ENCODE measurements around the gene GPBP1L1.

Gene GPBP1L1

DNA sequence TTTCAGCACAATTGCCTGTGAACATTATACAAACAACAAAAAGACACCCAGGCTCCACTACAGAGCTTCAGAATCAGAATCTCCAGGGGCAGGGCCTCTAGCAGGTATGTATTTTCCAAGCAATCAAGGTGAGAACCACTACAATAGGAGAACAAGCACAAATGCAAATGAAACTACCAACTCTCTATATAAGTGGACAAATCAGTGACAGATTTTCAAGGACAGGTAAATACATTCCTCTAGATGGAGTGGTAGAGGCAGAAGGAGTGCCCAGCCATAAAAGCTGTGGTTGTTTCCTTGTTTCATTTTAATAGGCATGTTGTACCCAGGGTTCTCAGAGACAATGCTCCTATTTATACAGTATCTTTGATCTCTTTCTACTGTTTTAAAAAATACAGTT, 42.4 kb downstream of the GPBP1L1 start:
- H3K4me3 ChIP-seq (ENCODE audit: control insufficient read depth in 1 of 7, extremely low read depth in 1 of 7, insufficient read depth in 4 of 7, low read depth in 2 of 7, low read length in 6 of 7) = no peak overlapping the region
- peak overlapping the region in 1 of 2 experiments; percentile 17 for H3K27ac ChIP-seq (ENCODE audit: insufficient read depth in 1 of 2, low read depth in 1 of 2, low read length in 2 of 2, poor library complexity in 1 of 2, severe bottlenecking in 2 of 2)
- peaks cover 22 to 70% (median 46%) of the 10 kb centered on the region in 4 experiments for H3K36me3 ChIP-seq (ENCODE audit: control insufficient read depth in 4 of 4, insufficient read depth in 4 of 4, low read length in 3 of 4)
- no peaks in the 10 kb centered on the region for H3K9me3 ChIP-seq (ENCODE audit: control extremely low read depth in 1 of 5, control insufficient read depth in 4 of 5, insufficient read depth in 2 of 5, low read depth in 1 of 5, low read length in 4 of 5)
- peaks cover 0 to 9% (median 4%) of the 10 kb centered on the region in 4 experiments for H3K4me1 ChIP-seq (ENCODE audit: control extremely low read depth in 1 of 4, control insufficient read depth in 4 of 4, insufficient read depth in 4 of 4, low read length in 3 of 4)
- no peak for DNase-seq
- ChIA-PET POLR2A (interaction anchor here (0.6 kb wide), 2 partner anchors 447 to 1072 kb away, joined by 4 to 5 read pairs; no protein-coding TSS in a partner anchor), CTCF (interaction anchor here (0.6 kb wide), 2 partner anchors 47 to 1934 kb away, joined by 3 read pairs; no protein-coding TSS in a partner anchor)
- H3K27me3 ChIP-seq (replicated peaks in 2 of 5; ENCODE audit: control insufficient read depth in 4 of 5, insufficient read depth in 5 of 5, low read length in 4 of 5) = no peaks in the 10 kb centered on the region

DNA sequence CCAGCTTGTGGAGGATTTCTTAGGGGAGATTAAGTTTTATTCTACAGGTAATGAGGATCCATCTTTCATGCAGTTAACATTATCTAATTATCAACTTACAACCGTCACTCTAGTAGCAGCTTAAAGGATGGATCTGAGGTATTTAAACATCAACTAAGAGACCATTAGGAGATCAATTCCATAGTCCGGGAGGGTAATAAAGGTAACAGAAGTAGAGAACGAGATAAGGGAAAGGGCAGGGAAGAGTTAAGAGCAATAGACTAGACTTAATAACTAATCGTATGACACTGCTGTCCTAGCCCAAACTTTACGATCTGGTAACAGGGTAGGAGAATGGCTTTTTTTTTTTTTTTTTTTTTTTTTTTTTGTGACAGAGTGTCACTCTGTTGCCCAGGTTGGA, 43.0 kb downstream of the GPBP1L1 start:
- CTCF ChIA-PET = interaction anchor here (0.6 kb wide), 1 partner anchor 1934 kb away, joined by 3 read pairs; no protein-coding TSS in a partner anchor
- Histone ChIP-seq H3K4me1 (ENCODE audit: control extremely low read depth in 1 of 4, control insufficient read depth in 4 of 4, insufficient read depth in 4 of 4, low read length in 3 of 4) (peaks cover 0 to 9% (median 4%) of the 10 kb centered on the region in 4 experiments), H3K4me3 (ENCODE audit: control insufficient read depth in 1 of 7, extremely low read depth in 1 of 7, insufficient read depth in 4 of 7, low read depth in 2 of 7, low read length in 6 of 7) (no peak overlapping the region), H3K36me3 (ENCODE audit: control insufficient read depth in 4 of 4, insufficient read depth in 4 of 4, low read length in 3 of 4) (peaks cover 22 to 70% (median 48%) of the 10 kb centered on the region in 4 experiments), H3K27ac (ENCODE audit: insufficient read depth in 1 of 2, low read depth in 1 of 2, low read length in 2 of 2, poor library complexity in 1 of 2, severe bottlenecking in 2 of 2) (no peak overlapping the region), H3K9me3 (ENCODE audit: control extremely low read depth in 1 of 5, control insufficient read depth in 4 of 5, insufficient read depth in 2 of 5, low read depth in 1 of 5, low read length in 4 of 5) (no peaks in the 10 kb centered on the region), H3K27me3 (replicated peaks in 2 of 5; ENCODE audit: control insufficient read depth in 4 of 5, insufficient read depth in 5 of 5, low read length in 4 of 5) (no peaks in the 10 kb centered on the region)
- WGBS (ENCODE audit: insufficient coverage) = 80% methylated on average over 1 of the region's 5 CpGs
- DNase-seq = no peak
- POLR2A ChIA-PET = interaction anchor here (0.6 kb wide), 1 partner anchor 1072 kb away, joined by 4 read pairs; no protein-coding TSS in a partner anchor

DNA sequence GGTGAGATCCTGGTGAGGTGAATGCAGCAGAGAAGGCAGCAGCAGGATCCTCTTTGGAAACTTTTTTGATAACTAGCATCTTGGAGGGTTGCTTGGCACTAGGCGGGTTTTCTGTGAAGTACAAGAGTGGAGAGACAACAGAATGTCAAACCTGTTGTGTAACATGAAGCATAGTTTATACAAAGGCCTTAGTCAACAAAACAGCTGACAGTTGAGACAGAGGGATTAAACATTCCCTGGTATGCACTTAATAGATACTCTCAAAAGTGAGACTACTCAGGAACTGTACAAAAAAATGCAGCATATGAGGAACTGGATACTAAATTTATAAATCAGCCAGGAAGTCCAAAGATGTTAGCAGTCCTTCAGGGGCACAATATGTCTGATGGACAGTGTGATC, 46.0 kb downstream of the GPBP1L1 start:
- Histone ChIP-seq H3K4me1 (ENCODE audit: control extremely low read depth in 1 of 4, control insufficient read depth in 4 of 4, insufficient read depth in 4 of 4, low read length in 3 of 4) (no peaks in the 10 kb centered on the region), H3K27me3 (replicated peaks in 2 of 5; ENCODE audit: control insufficient read depth in 4 of 5, insufficient read depth in 5 of 5, low read length in 4 of 5) (no peaks in the 10 kb centered on the region), H3K27ac (ENCODE audit: insufficient read depth in 1 of 2, low read depth in 1 of 2, low read length in 2 of 2, poor library complexity in 1 of 2, severe bottlenecking in 2 of 2) (no peak overlapping the region), H3K9me3 (ENCODE audit: control extremely low read depth in 1 of 5, control insufficient read depth in 4 of 5, insufficient read depth in 2 of 5, low read depth in 1 of 5, low read length in 4 of 5) (no peaks in the 10 kb centered on the region), H3K36me3 (ENCODE audit: control insufficient read depth in 4 of 4, insufficient read depth in 4 of 4, low read length in 3 of 4) (peaks cover 38 to 72% (median 61%) of the 10 kb centered on the region in 4 experiments), H3K4me3 (ENCODE audit: control insufficient read depth in 1 of 7, extremely low read depth in 1 of 7, insufficient read depth in 4 of 7, low read depth in 2 of 7, low read length in 6 of 7) (no peak overlapping the region)
- CTCF ChIA-PET = interaction anchor here (1.6 kb wide), 1 partner anchor 11 kb away, joined by 3 read pairs; no protein-coding TSS in a partner anchor
- POLR2A ChIA-PET = no interaction called here
- WGBS (ENCODE audit: insufficient coverage) = no CpG with 5 or more reads among the region's 1 CpG
- no peak for DNase-seq

DNA sequence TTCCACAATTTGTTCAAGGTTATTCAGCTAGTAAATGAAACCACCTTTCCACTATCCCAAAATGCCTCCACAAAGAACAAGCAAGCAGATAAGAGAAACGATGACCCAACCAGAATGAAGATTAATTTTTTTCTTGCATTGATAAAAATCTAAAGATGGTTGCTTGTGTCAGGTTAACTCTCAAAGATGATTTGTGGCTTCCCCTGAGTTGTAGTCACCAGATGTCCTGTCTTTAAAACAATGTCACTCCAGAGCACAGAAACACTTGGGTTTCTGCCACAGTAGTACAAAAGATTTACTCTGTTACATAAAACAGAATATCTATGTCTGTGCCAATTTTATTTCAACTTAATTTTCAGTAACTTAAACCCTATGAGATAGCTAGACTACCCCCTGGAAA, 51.1 kb downstream of the GPBP1L1 start:
- ChIA-PET CTCF (interaction anchor here (0.8 to 1.7 kb wide), 3 partner anchors 11 to 15 kb away, joined by 3 to 4 read pairs (median 3); no protein-coding TSS in a partner anchor), POLR2A (interaction anchor here (1.2 kb wide), 1 partner anchor 11 kb away, joined by 3 read pairs; no protein-coding TSS in a partner anchor)
- H3K9me3 ChIP-seq (ENCODE audit: control extremely low read depth in 1 of 5, control insufficient read depth in 4 of 5, insufficient read depth in 2 of 5, low read depth in 1 of 5, low read length in 4 of 5) = no peaks in the 10 kb centered on the region
- H3K27ac ChIP-seq (ENCODE audit: insufficient read depth in 1 of 2, low read depth in 1 of 2, low read length in 2 of 2, poor library complexity in 1 of 2, severe bottlenecking in 2 of 2) = no peak overlapping the region
- no peak for DNase-seq
- no CpG with 5 or more reads among the region's 1 CpG for WGBS (ENCODE audit: insufficient coverage)
- H3K27me3 ChIP-seq (replicated peaks in 2 of 5; ENCODE audit: control insufficient read depth in 4 of 5, insufficient read depth in 5 of 5, low read length in 4 of 5) = no peaks in the 10 kb centered on the region
- H3K4me3 ChIP-seq (ENCODE audit: control insufficient read depth in 1 of 7, extremely low read depth in 1 of 7, insufficient read depth in 4 of 7, low read depth in 2 of 7, low read length in 6 of 7) = no peak overlapping the region
- H3K4me1 ChIP-seq (ENCODE audit: control extremely low read depth in 1 of 4, control insufficient read depth in 4 of 4, insufficient read depth in 4 of 4, low read length in 3 of 4) = peaks cover 0 to 5% (median 2%) of the 10 kb centered on the region in 4 experiments
- H3K36me3 ChIP-seq (ENCODE audit: control insufficient read depth in 4 of 4, insufficient read depth in 4 of 4, low read length in 3 of 4) = peaks cover 45 to 89% (median 79%) of the 10 kb centered on the region in 4 experiments

DNA sequence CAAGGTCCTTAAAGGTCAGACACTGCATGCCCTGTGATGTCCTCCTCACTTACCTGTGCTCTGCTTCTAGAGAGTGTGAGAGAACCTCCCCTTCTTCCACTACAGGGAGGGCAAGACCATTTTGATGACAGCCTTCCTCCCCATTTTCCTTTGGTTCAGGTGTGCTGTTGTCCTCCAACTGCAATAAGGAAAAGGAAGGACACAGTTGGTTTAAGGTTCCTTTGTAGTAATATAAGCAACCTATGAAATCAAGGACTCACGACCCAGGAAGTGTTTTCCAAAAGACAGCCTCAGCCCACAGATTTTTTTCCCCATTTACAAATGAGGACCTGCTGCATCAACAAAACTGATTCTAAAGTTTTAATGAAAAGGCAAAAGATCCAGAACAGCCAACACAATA, 55.9 kb downstream of the GPBP1L1 start:
- CTCF ChIA-PET = no interaction called here
- peaks cover 37 to 90% (median 78%) of the 10 kb centered on the region in 4 experiments for H3K36me3 ChIP-seq (ENCODE audit: control insufficient read depth in 4 of 4, insufficient read depth in 4 of 4, low read length in 3 of 4)
- WGBS (ENCODE audit: insufficient coverage) = 80% methylated on average over 1 of the region's 1 CpG
- POLR2A ChIA-PET = interaction anchor here (0.7 kb wide), 1 partner anchor 250 kb away, joined by 3 read pairs; no protein-coding TSS in a partner anchor
- no peak overlapping the region for H3K4me3 ChIP-seq (ENCODE audit: control insufficient read depth in 1 of 7, extremely low read depth in 1 of 7, insufficient read depth in 4 of 7, low read depth in 2 of 7, low read length in 6 of 7)
- DNase-seq = no peak
- no peaks in the 10 kb centered on the region for H3K9me3 ChIP-seq (ENCODE audit: control extremely low read depth in 1 of 5, control insufficient read depth in 4 of 5, insufficient read depth in 2 of 5, low read depth in 1 of 5, low read length in 4 of 5)
- H3K27me3 ChIP-seq (replicated peaks in 2 of 5; ENCODE audit: control insufficient read depth in 4 of 5, insufficient read depth in 5 of 5, low read length in 4 of 5) = no peaks in the 10 kb centered on the region
- H3K27ac ChIP-seq (ENCODE audit: insufficient read depth in 1 of 2, low read depth in 1 of 2, low read length in 2 of 2, poor library complexity in 1 of 2, severe bottlenecking in 2 of 2) = peak overlapping the region in 1 of 2 experiments; percentile 44
- peaks cover 0 to 21% (median 13%) of the 10 kb centered on the region in 4 experiments for H3K4me1 ChIP-seq (ENCODE audit: control extremely low read depth in 1 of 4, control insufficient read depth in 4 of 4, insufficient read depth in 4 of 4, low read length in 3 of 4)

DNA sequence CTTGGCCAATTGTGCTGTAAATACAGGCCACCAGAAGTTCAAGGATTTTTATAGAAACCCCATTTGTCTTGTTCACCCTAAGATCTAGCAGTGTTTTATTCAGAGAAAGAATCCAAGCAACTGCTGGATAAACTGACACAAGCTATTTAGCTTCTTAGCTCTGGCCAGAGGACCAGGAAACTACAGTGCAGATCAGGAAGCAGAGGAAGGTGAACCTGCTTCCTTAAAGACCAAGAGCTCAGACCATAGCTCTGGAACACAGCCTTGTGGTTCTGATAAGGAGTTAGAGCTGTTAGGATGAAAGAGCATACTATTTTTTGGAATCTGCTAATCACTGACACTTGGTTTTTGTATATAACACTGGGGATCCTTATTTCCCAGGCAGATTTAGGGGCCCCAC, 57.3 kb downstream of the GPBP1L1 start:
- POLR2A ChIA-PET = interaction anchor here (0.6 kb wide), 1 partner anchor 60 kb away, joined by 9 read pairs; no protein-coding TSS in a partner anchor
- DNase-seq = peak; percentile 23 to 64 (median 49)
- H3K4me3 ChIP-seq (ENCODE audit: control insufficient read depth in 1 of 7, extremely low read depth in 1 of 7, insufficient read depth in 4 of 7, low read depth in 2 of 7, low read length in 6 of 7) = no peak overlapping the region
- H3K27me3 ChIP-seq (replicated peaks in 2 of 5; ENCODE audit: control insufficient read depth in 4 of 5, insufficient read depth in 5 of 5, low read length in 4 of 5) = no peaks in the 10 kb centered on the region
- H3K9me3 ChIP-seq (ENCODE audit: control extremely low read depth in 1 of 5, control insufficient read depth in 4 of 5, insufficient read depth in 2 of 5, low read depth in 1 of 5, low read length in 4 of 5) = no peaks in the 10 kb centered on the region
- H3K36me3 ChIP-seq (ENCODE audit: control insufficient read depth in 4 of 4, insufficient read depth in 4 of 4, low read length in 3 of 4) = peaks cover 30 to 80% (median 67%) of the 10 kb centered on the region in 4 experiments
- H3K4me1 ChIP-seq (ENCODE audit: control extremely low read depth in 1 of 4, control insufficient read depth in 4 of 4, insufficient read depth in 4 of 4, low read length in 3 of 4) = peaks cover 0 to 21% (median 13%) of the 10 kb centered on the region in 4 experiments
- H3K27ac ChIP-seq (ENCODE audit: insufficient read depth in 1 of 2, low read depth in 1 of 2, low read length in 2 of 2, poor library complexity in 1 of 2, severe bottlenecking in 2 of 2) = peak overlapping the region in 1 of 2 experiments; percentile 44
- CTCF ChIA-PET = interaction anchor here (0.8 to 1.5 kb wide), 7 partner anchors 9 to 119 kb away, joined by 3 to 6 read pairs (median 3); partner anchors contain the start of gene GPBP1L1

DNA sequence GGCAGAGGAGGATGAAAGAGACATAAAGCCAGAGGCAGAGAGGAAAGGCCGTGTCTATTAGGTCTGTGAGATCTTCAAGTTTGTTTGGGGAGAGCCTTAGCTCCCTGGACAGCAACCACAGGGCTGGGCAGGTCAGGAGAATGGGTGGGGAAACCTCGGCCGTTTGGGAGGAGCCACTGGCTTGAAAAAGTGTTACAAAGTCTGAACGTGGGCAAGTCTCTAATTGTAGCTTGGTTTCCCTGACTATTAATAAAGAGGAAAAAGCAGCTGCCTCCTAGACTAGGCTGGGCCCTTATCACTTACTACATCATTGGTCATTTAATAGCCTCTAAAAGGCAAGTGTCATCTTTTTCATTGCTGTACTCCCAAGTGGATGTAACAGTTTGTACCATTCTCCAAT, 62.4 kb downstream of the GPBP1L1 start, which contains the start of gene CCDC17:
Gene CCDC17 (minus strand): TSS at position 83 of the 400 bp plus-strand sequence. CDS start 145 bp downstream, outside the sequence.
- 100% methylated on average over 1 of the region's 4 CpGs for WGBS (ENCODE audit: insufficient coverage)
- peaks cover 18 to 71% (median 50%) of the 10 kb centered on the region in 4 experiments for H3K36me3 ChIP-seq (ENCODE audit: control insufficient read depth in 4 of 4, insufficient read depth in 4 of 4, low read length in 3 of 4)
- no peak for DNase-seq
- ChIA-PET POLR2A (interaction anchor here (1.0 kb wide), 1 partner anchor 12 kb away, joined by 3 read pairs; no protein-coding TSS in a partner anchor), CTCF (no interaction called here)
- H3K27ac ChIP-seq (ENCODE audit: insufficient read depth in 1 of 2, low read depth in 1 of 2, low read length in 2 of 2, poor library complexity in 1 of 2, severe bottlenecking in 2 of 2) = no peak within 1 kb of the TSS
- H3K27me3 ChIP-seq (replicated peaks in 2 of 5; ENCODE audit: control insufficient read depth in 4 of 5, insufficient read depth in 5 of 5, low read length in 4 of 5) = no peaks in the 10 kb centered on the region
- no peak within 1 kb of the TSS for H3K4me3 ChIP-seq (ENCODE audit: control insufficient read depth in 1 of 7, extremely low read depth in 1 of 7, insufficient read depth in 4 of 7, low read depth in 2 of 7, low read length in 6 of 7)
- no peaks in the 10 kb centered on the region for H3K9me3 ChIP-seq (ENCODE audit: control extremely low read depth in 1 of 5, control insufficient read depth in 4 of 5, insufficient read depth in 2 of 5, low read depth in 1 of 5, low read length in 4 of 5)
- peaks cover 0 to 9% (median 4%) of the 10 kb centered on the region in 4 experiments for H3K4me1 ChIP-seq (ENCODE audit: control extremely low read depth in 1 of 4, control insufficient read depth in 4 of 4, insufficient read depth in 4 of 4, low read length in 3 of 4)

All from common myeloid progenitor, CD34-positive (primary cell).